ENCODE data around the gene SNRPB. TPM values are rescaled to one million over a fixed set of nuclear protein-coding genes. Genes with fewer than 3 reads are reported as not detected.

Gene SNRPB
- total RNA-seq, 1 donor from 2014 or later, result 391 TPM

- no peak overlapping the region for H3K27ac Mint-ChIP-seq (ENCODE audit: unreplicated experiment)
- no peaks in the 10 kb centered on the region for H3K4me1 Mint-ChIP-seq
- no peak for TF ChIP-seq CTCF (conservative IDR thresholded peaks at IDR 0.05)
- no peaks in the 10 kb centered on the region for H3K27me3 Mint-ChIP-seq (ENCODE audit: low read depth)
- H3K4me3 Mint-ChIP-seq, result no peak overlapping the region
- DNase-seq (ENCODE audit: low read depth, low spot score), result no peak
- H3K9me3 Mint-ChIP-seq, result no peaks in the 10 kb centered on the region
- peaks cover 3% of the 10 kb centered on the region for H3K36me3 Mint-ChIP-seq (ENCODE audit: low read depth)
Observed at GRCh38 chr20:2453792-2454191, 16.8 kb downstream of the SNRPB start.

- Mint-ChIP-seq H3K9me3 (no peaks in the 10 kb centered on the region), H3K27me3 (ENCODE audit: low read depth) (no peaks in the 10 kb centered on the region), H3K4me3 (no peak overlapping the region), H3K4me1 (no peaks in the 10 kb centered on the region), H3K27ac (ENCODE audit: unreplicated experiment) (no peak overlapping the region), H3K36me3 (ENCODE audit: low read depth) (peaks cover 2% of the 10 kb centered on the region)
- TF ChIP-seq CTCF (conservative IDR thresholded peaks at IDR 0.05), result peak; percentile 82
- DNase-seq (ENCODE audit: low read depth, low spot score), result peak; percentile 89
Observed at GRCh38 chr20:2451939-2452732, 18.5 kb downstream of the SNRPB start.

GRCh38 chr20:2451422-2451821, 19.2 kb downstream of the SNRPB start:
- no peak overlapping the region for H3K4me3 Mint-ChIP-seq
- no peaks in the 10 kb centered on the region for H3K27me3 Mint-ChIP-seq (ENCODE audit: low read depth)
- no peak for DNase-seq (ENCODE audit: low read depth, low spot score)
- no peaks in the 10 kb centered on the region for H3K36me3 Mint-ChIP-seq (ENCODE audit: low read depth)
- no peak overlapping the region for H3K27ac Mint-ChIP-seq (ENCODE audit: unreplicated experiment)
- TF ChIP-seq CTCF (conservative IDR thresholded peaks at IDR 0.05), result no peak
- peaks cover 3% of the 10 kb centered on the region for H3K9me3 Mint-ChIP-seq
- H3K4me1 Mint-ChIP-seq, result no peaks in the 10 kb centered on the region

GRCh38 chr20:2449386-2449785, 21.2 kb downstream of the SNRPB start:
- DNase-seq (ENCODE audit: low read depth, low spot score), result no peak
- Mint-ChIP-seq H3K4me3 (no peak overlapping the region), H3K36me3 (ENCODE audit: low read depth) (no peaks in the 10 kb centered on the region), H3K27ac (ENCODE audit: unreplicated experiment) (no peak overlapping the region), H3K4me1 (no peaks in the 10 kb centered on the region), H3K9me3 (peaks cover 3% of the 10 kb centered on the region), H3K27me3 (ENCODE audit: low read depth) (no peaks in the 10 kb centered on the region)
- TF ChIP-seq CTCF (conservative IDR thresholded peaks at IDR 0.05), result no peak

- no peaks in the 10 kb centered on the region for H3K4me1 Mint-ChIP-seq
- no peaks in the 10 kb centered on the region for H3K36me3 Mint-ChIP-seq (ENCODE audit: low read depth)
- no peak for DNase-seq (ENCODE audit: low read depth, low spot score)
- no peaks in the 10 kb centered on the region for H3K27me3 Mint-ChIP-seq (ENCODE audit: low read depth)
- peaks cover 6% of the 10 kb centered on the region for H3K9me3 Mint-ChIP-seq
- no peak overlapping the region for H3K4me3 Mint-ChIP-seq
- no peak for TF ChIP-seq CTCF (conservative IDR thresholded peaks at IDR 0.05)
- no peak overlapping the region for H3K27ac Mint-ChIP-seq (ENCODE audit: unreplicated experiment)
Observed at GRCh38 chr20:2446845-2447244, 23.7 kb downstream of the SNRPB start.
